Esophagus squamous epithelium (tissue), 5 donors: Measurements from ENCODE around the gene DTNA. TPM values are rescaled to one million over a fixed set of nuclear protein-coding genes. Genes with fewer than 3 reads are reported as not detected.

Source experiments
- DNase-seq: peaks from one replicate; lab custom pipeline; 2025; lab: John Stamatoyannopoulos, UW
- H3K27ac ChIP-seq, 4 donors: fragments of 200-600 bp; sonication (generic); one replicate each; pipeline ENCODE4 v1.5.1; 2016 to 2019; ENCODE audit warnings: mild to moderate bottlenecking in 1 of 4
- H3K27me3 ChIP-seq, 4 donors: fragments of 200-600 bp; sonication (generic); 1 replicate in 3 of 4; 2 replicates in 1 of 4; pipeline versions ENCODE4 v1.5.1 to v1.6.0; 2017 to 2021; ENCODE audit warnings: antibody characterized with exemption in 1 of 4
- H3K36me3 ChIP-seq, 3 donors: fragments of 200-600 bp; sonication (generic); one replicate each; pipeline ENCODE4 v1.5.1; 2016 to 2019
- H3K4me1 ChIP-seq, 3 donors: fragments of 200-600 bp; sonication (generic); one replicate each; pipeline ENCODE4 v1.5.1; 2017 to 2019
- H3K4me3 ChIP-seq, 4 donors: fragments of 200-600 bp; sonication (generic); 1 replicate in 3 of 4; 2 replicates in 1 of 4; pipeline ENCODE4 v1.5.1; 2016 to 2019; ENCODE audit warnings: mild to moderate bottlenecking in 2 of 4, moderate library complexity in 1 of 4
- H3K9me3 ChIP-seq, 3 donors: fragments of 200-600 bp; sonication (generic); one replicate each; pipeline ENCODE4 v1.5.1; 2016 to 2019
- CTCF ChIP-seq, 6 experiments: fragments of 450-650 bp in 4 of 6; fragments of 200-600 bp in 2 of 6; sonication (generic) in 2 of 6; IDR thresholded peaks; one replicate each; pipeline ENCODE4 v1.5.1; 2016 to 2019; ENCODE audit warnings: antibody characterized with exemption in 6 of 6, mild to moderate bottlenecking in 4 of 6, moderate library complexity in 4 of 6
- POLR2A ChIP-seq, 4 donors: fragments of 450-650 bp; IDR thresholded peaks; one replicate each; pipeline ENCODE4 v1.6.1; 2017; ENCODE audit warnings: antibody characterized with exemption in 4 of 4, mild to moderate bottlenecking in 4 of 4, moderate library complexity in 3 of 4
- WGBS, 2 donors: methylation state at CpG; one replicate each; pipeline ENCODE4 v1.1.5; 2018; 5-methylcytosine and 5-hydroxymethylcytosine counted together
- intact Hi-C: fragments of 100-400 bp; cut with DNase I; formaldehyde crosslinking; loops from one replicate; pipeline ENCODE4 v1.15.0; 2022
- total RNA-seq, 4 donors: library from RNA; depleted of rRNA; stranded (reverse); fragments of >200 nt; gene quantifications; one replicate each; pipeline ENCODE4 v1.1.0, GENCODE V29; 2016
- donor health status: DM: yes; HTN: yes; CAD: no.

Gene DTNA
- total RNA-seq, 4 donors from 2014 or later = 1.7 to 75.0 (median 17.2) TPM

GRCh38 chr18:34800381-34800780, 90.3 kb downstream of the DTNA start:
- Histone ChIP-seq H3K4me3 (no peak overlapping the region), H3K27me3 (no peaks in the 10 kb centered on the region), H3K9me3 (no peaks in the 10 kb centered on the region), H3K36me3 (no peaks in the 10 kb centered on the region), H3K27ac (no peak overlapping the region), H3K4me1 (peaks cover 0 to 10% (median 0%) of the 10 kb centered on the region in 3 donors)
- no peak for DNase-seq
- no peak for TF ChIP-seq POLR2A (IDR thresholded peaks at IDR 0.05)
- no peak for TF ChIP-seq CTCF (IDR thresholded peaks at IDR 0.05)
- intact Hi-C loops = no loop called here
- 65 to 79% methylated on average over 1 of the region's 1 CpG for WGBS, 2 donors

- H3K36me3 ChIP-seq = no peaks in the 10 kb centered on the region
- no peak overlapping the region for H3K4me3 ChIP-seq
- TF ChIP-seq CTCF (IDR thresholded peaks at IDR 0.05) (no peak), POLR2A (IDR thresholded peaks at IDR 0.05) (no peak)
- H3K27ac ChIP-seq = peak overlapping the region in 1 of 4 donors; percentile 43
- WGBS, 2 donors = 56 to 84% methylated on average over 2 of the region's 2 CpGs
- no peaks in the 10 kb centered on the region for H3K9me3 ChIP-seq
- intact Hi-C loops = no loop called here
- no peaks in the 10 kb centered on the region for H3K27me3 ChIP-seq
- peaks cover 0 to 14% (median 0%) of the 10 kb centered on the region in 3 donors for H3K4me1 ChIP-seq
- DNase-seq = no peak
Observed at GRCh38 chr18:34801774-34802173, 91.7 kb downstream of the DTNA start.

- no peaks in the 10 kb centered on the region for H3K36me3 ChIP-seq
- TF ChIP-seq POLR2A (IDR thresholded peaks at IDR 0.05) (no peak), CTCF (IDR thresholded peaks at IDR 0.05) (no peak)
- no peaks in the 10 kb centered on the region for H3K9me3 ChIP-seq
- H3K27ac ChIP-seq = peak overlapping the region in 1 of 4 donors; percentile 43
- 38 to 39% methylated on average over 3 of the region's 3 CpGs for WGBS, 2 donors
- H3K4me1 ChIP-seq = peaks cover 0 to 26% (median 6%) of the 10 kb centered on the region in 3 donors
- intact Hi-C loops = no loop called here
- H3K4me3 ChIP-seq = no peak overlapping the region
- DNase-seq = no peak
- H3K27me3 ChIP-seq = no peaks in the 10 kb centered on the region
Observed at GRCh38 chr18:34802959-34803358, 92.9 kb downstream of the DTNA start.

- no peaks in the 10 kb centered on the region for H3K27me3 ChIP-seq
- H3K4me3 ChIP-seq = no peak overlapping the region
- peaks cover 0 to 27% (median 6%) of the 10 kb centered on the region in 3 donors for H3K4me1 ChIP-seq
- no peak for DNase-seq
- intact Hi-C loops = no loop called here
- no peak for TF ChIP-seq CTCF (IDR thresholded peaks at IDR 0.05)
- TF ChIP-seq POLR2A (IDR thresholded peaks at IDR 0.05) = no peak
- no peaks in the 10 kb centered on the region for H3K9me3 ChIP-seq
- no peaks in the 10 kb centered on the region for H3K36me3 ChIP-seq
- peak overlapping the region in 1 of 4 donors; percentile 43 for H3K27ac ChIP-seq
- WGBS, 2 donors = 54 to 64% methylated on average over 5 of the region's 5 CpGs
Observed at GRCh38 chr18:34803877-34804400, 93.8 kb downstream of the DTNA start.

- TF ChIP-seq POLR2A (IDR thresholded peaks at IDR 0.05) = no peak
- no peak for TF ChIP-seq CTCF (IDR thresholded peaks at IDR 0.05)
- no peaks in the 10 kb centered on the region for H3K27me3 ChIP-seq
- 63 to 71% methylated on average over 7 of the region's 7 CpGs for WGBS, 2 donors
- peaks cover 0 to 27% (median 6%) of the 10 kb centered on the region in 3 donors for H3K4me1 ChIP-seq
- H3K27ac ChIP-seq = no peak overlapping the region
- H3K9me3 ChIP-seq = no peaks in the 10 kb centered on the region
- no peaks in the 10 kb centered on the region for H3K36me3 ChIP-seq
- no peak for DNase-seq
- intact Hi-C loops = no loop called here
- no peak overlapping the region for H3K4me3 ChIP-seq
Observed at GRCh38 chr18:34805103-34805877, 95.2 kb downstream of the DTNA start.
